Uterus (tissue), 4 donors: ENCODE measurements around the gene HLTF. TPM values are rescaled to one million over a fixed set of nuclear protein-coding genes. Genes with fewer than 3 reads are reported as not detected.

Experiments used
- DNase-seq, 2 donors: peaks; one replicate each; pipeline ENCODE4 v3.0.0-alpha.2; 2019 to 2020
- H3K27ac ChIP-seq, 2 donors: fragments of 200-600 bp; sonication (generic); 1 replicate in 1 of 2; 2 replicates in 1 of 2; pipeline ENCODE4 v1.5.1; 2016 to 2018
- H3K27me3 ChIP-seq, 2 donors: fragments of 200-600 bp; sonication (generic); one replicate each; pipeline ENCODE4 v1.5.1; 2018 to 2019; ENCODE audit warnings: control low read depth in 1 of 2
- H3K36me3 ChIP-seq, 2 donors: fragments of 200-600 bp; sonication (generic); one replicate each; pipeline ENCODE4 v1.5.1; 2019; ENCODE audit warnings: control low read depth in 1 of 2
- H3K4me1 ChIP-seq, 2 donors: fragments of 200-600 bp; sonication (generic); one replicate each; pipeline ENCODE4 v1.5.1; 2018 to 2019; ENCODE audit warnings: control low read depth in 1 of 2
- H3K4me3 ChIP-seq, 2 donors: fragments of 200-600 bp; sonication (generic); 1 replicate in 1 of 2; 2 replicates in 1 of 2; pipeline ENCODE4 v1.5.1; 2018 to 2019; ENCODE audit warnings: mild to moderate bottlenecking in 1 of 2
- H3K9me3 ChIP-seq, 2 donors: fragments of 200-600 bp; sonication (generic); one replicate each; pipeline ENCODE4 v1.5.1; 2019; ENCODE audit warnings: control low read depth in 1 of 2
- POLR2A ChIP-seq, 2 donors: fragments of 450-650 bp; IDR thresholded peaks; one replicate each; pipeline ENCODE4 v1.6.1; 2016; ENCODE audit warnings: antibody characterized with exemption in 2 of 2, mild to moderate bottlenecking in 1 of 2, moderate library complexity in 1 of 2
- intact Hi-C: fragments of 100-400 bp; cut with DNase I; formaldehyde crosslinking; loops from one replicate; pipeline ENCODE4 v1.15.1; 2023; ENCODE audit warnings: low total_unique reads
- total RNA-seq, 4 donors: library from RNA; depleted of rRNA in 3 of 4; stranded (reverse); fragments of >200 nt in 3 of 4; gene quantifications; one replicate each; pipeline versions ENCODE4 v1.1.0 to v1.2.4, GENCODE V29; 2014 to 2023
- TF ChIP-seq, protein P1 (sequence below), 4 experiments: fragments of 200-600 bp in 2 of 4; fragments of 450-650 bp in 2 of 4; sonication (generic) in 2 of 4; IDR thresholded peaks; one replicate each; pipeline ENCODE4 v1.5.1; 2016 to 2019; ENCODE audit warnings: antibody characterized with exemption in 4 of 4, mild to moderate bottlenecking in 2 of 4, moderate library complexity in 1 of 4
- donor health status: DM: yes; HTN: yes; CAD: no.

Gene HLTF
- total RNA-seq, 4 donors from 2014 or later: 21.5 to 80.1 (median 38.0) TPM

DNA sequence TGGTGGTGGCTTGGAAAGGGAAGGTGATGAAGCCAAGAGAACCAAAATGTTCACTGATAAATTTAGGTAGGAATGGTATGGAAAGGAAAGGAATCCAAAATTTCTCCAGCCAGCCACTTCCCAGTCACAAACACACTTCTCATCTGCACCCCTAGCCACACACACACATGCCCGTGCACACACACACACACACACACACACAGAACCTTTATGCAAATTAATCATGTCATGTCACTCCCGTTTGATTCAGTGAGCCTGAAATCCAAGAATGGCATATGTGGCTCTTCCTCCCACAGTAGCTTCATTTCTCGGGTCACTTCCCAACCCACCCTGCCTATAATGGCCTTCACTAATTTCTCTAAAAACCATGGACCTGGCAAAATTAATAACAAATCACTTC lies 3.1 kb upstream of the HLTF start:
- Histone ChIP-seq H3K9me3 (no peaks in the 10 kb centered on the region), H3K27me3 (no peaks in the 10 kb centered on the region), H3K4me1 (no peaks in the 10 kb centered on the region), H3K27ac (no peak overlapping the region), H3K4me3 (no peak overlapping the region), H3K36me3 (no peaks in the 10 kb centered on the region)
- intact Hi-C loops: no loop called here
- no peak for TF ChIP-seq POLR2A (IDR thresholded peaks at IDR 0.05)
- TF ChIP-seq, protein P1, sequence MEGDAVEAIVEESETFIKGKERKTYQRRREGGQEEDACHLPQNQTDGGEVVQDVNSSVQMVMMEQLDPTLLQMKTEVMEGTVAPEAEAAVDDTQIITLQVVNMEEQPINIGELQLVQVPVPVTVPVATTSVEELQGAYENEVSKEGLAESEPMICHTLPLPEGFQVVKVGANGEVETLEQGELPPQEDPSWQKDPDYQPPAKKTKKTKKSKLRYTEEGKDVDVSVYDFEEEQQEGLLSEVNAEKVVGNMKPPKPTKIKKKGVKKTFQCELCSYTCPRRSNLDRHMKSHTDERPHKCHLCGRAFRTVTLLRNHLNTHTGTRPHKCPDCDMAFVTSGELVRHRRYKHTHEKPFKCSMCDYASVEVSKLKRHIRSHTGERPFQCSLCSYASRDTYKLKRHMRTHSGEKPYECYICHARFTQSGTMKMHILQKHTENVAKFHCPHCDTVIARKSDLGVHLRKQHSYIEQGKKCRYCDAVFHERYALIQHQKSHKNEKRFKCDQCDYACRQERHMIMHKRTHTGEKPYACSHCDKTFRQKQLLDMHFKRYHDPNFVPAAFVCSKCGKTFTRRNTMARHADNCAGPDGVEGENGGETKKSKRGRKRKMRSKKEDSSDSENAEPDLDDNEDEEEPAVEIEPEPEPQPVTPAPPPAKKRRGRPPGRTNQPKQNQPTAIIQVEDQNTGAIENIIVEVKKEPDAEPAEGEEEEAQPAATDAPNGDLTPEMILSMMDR (IDR thresholded peaks at IDR 0.05): no peak
- DNase-seq: no peak

DNA sequence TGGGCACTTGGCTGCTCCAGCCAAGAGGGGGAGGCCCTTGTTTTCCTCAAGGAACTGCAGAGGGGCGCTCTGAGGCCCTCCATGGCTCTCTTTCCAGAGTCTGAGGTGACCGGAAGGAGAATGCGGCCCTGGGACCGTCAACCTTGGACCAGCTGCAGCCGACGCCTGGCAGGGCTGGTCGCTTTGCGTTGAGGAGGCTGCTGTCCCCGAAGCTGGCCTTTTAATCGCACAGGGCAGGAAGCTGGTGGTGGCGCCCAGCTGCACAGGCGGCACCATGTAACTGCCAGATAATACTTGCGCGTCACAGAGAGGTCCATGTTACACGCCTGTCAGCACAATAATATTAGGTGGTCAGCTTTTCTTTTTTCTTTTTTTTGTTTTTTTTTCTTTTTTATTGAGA lies 875 bp upstream of the HLTF start:
- Histone ChIP-seq H3K9me3 (no peaks in the 10 kb centered on the region), H3K27ac (no peak overlapping the region), H3K4me1 (peaks cover 0 to 5% of the 10 kb centered on the region in 2 donors), H3K36me3 (no peaks in the 10 kb centered on the region), H3K27me3 (no peaks in the 10 kb centered on the region), H3K4me3 (no peak overlapping the region)
- no peak for DNase-seq
- intact Hi-C loops: no loop called here
- no peak for TF ChIP-seq POLR2A (IDR thresholded peaks at IDR 0.05)
- TF ChIP-seq, protein P1 (IDR thresholded peaks at IDR 0.05): no peak

DNA sequence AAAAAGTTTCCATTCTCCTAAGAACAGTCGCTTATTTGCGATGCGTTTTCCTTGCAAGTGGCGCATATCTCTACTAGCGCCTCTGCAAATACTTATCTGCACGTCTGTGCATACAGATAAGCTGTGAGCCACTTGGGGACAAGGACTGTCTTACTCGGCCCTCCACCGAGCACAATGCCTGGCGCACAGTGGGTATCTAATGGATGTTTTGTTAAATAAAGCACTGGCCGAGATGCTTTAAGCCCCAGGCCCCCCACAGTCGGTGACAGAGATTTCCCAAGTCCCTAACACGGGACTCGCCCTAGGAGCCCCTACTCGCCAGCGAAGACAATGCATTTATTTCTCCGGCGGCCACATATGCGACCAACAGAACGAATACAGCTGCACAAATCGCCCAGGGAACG lies 503 bp downstream of the HLTF start:
- TF ChIP-seq POLR2A (IDR thresholded peaks at IDR 0.05): no peak
- TF ChIP-seq, protein P1 (IDR thresholded peaks at IDR 0.05): no peak
- no peaks in the 10 kb centered on the region for H3K9me3 ChIP-seq
- peak overlapping the region; percentile 74 to 77 for H3K27ac ChIP-seq
- no peak for DNase-seq
- no peaks in the 10 kb centered on the region for H3K27me3 ChIP-seq
- no peaks in the 10 kb centered on the region for H3K36me3 ChIP-seq
- peaks cover 0 to 9% of the 10 kb centered on the region in 2 donors for H3K4me1 ChIP-seq
- H3K4me3 ChIP-seq: peak overlapping the region; percentile 73 to 79
- intact Hi-C loops: no loop called here

DNA sequence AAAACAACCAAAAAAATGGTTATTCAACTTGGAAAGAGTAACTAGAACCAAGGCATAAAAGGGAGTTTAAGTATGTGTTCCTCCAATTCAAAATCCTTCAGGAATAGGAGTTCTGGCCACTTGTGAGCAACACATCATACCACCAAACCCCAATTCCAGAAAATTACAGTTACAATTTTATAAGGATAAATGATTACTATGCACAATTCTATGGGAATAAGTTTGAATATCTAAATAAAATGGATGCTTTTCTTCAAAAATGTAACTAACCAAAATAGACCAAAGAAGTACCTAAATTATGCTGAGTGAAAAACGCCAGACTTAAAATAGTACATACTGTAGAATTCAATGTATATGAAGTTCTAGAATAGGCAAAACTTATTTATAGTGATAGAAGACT lies 4.6 kb downstream of the HLTF start:
- Histone ChIP-seq H3K4me3 (no peak overlapping the region), H3K4me1 (peaks cover 0 to 9% of the 10 kb centered on the region in 2 donors), H3K9me3 (no peaks in the 10 kb centered on the region), H3K27me3 (no peaks in the 10 kb centered on the region), H3K27ac (no peak overlapping the region), H3K36me3 (no peaks in the 10 kb centered on the region)
- no peak for TF ChIP-seq POLR2A (IDR thresholded peaks at IDR 0.05)
- TF ChIP-seq, protein P1 (IDR thresholded peaks at IDR 0.05): no peak
- no peak for DNase-seq
- intact Hi-C loops: no loop called here

DNA sequence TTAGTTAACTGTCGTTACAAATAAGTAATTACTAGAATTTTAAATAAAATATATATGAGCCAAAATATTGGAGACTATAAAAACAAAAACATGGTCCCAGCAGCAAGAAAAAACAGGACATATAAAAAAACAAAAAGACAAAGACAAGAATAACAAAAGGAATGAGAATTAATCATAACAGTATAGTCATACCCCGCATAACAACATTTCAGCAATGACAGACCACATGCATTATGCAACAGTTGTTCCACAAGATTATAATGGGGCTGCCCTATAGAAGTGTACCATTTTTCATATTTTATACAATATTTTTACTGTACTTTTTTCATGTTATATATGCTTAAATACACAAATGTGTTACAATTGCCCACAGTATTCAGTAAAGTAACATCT lies 5.6 kb downstream of the HLTF start:
- Histone ChIP-seq H3K36me3 (no peaks in the 10 kb centered on the region), H3K4me1 (peaks cover 0 to 9% of the 10 kb centered on the region in 2 donors), H3K27me3 (no peaks in the 10 kb centered on the region), H3K9me3 (no peaks in the 10 kb centered on the region), H3K4me3 (no peak overlapping the region), H3K27ac (no peak overlapping the region)
- intact Hi-C loops: no loop called here
- DNase-seq: no peak
- TF ChIP-seq, protein P1 (IDR thresholded peaks at IDR 0.05): no peak
- TF ChIP-seq POLR2A (IDR thresholded peaks at IDR 0.05): no peak
